ENCODE data around the gene SPEF2.

The SPEF2 gene

DNA sequence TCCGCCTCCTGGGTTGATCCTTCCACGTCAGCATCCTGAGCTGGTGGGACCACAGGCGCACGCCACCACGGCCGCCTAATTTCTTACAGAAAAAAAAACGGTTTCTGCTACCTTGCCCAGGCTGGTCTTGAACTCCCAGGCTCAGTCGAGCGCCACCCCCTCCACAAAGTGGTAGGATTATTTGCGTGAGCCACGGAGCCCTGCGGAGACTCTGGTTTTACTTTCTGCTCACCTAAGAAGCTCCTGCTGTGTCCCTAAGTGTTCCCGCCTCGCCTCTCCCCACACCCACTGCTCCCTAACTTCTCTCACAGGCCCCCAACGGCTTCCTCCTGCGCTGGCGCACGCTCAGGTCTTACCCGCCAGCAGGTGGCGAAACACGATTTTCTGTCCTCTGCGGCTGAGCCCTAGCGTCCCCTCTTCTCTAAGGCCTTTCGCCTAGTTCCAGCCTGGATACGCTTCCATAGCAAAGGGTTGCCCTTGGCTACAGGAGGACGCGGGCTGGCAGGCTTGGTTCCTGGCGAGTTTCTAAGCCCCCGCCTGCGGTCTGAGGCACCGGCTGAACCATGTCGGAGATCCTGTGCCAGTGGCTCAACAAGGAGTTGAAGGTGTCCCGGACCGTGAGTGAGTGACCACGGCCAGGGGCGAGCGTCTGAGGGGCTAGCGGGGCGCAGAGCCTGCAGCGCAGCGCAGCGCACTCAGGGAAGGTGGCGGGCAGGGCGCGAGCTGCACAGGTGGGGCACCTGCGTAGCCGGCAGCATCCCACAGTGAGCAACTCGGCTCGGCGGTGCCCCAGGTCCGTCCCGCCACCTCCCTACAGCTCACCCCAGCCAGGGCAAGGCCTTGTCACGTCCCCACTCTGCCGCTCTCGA is at the start of gene SPEF2:
Gene SPEF2, plus strand, starts transcription at position 429 of the 869 bp plus-strand sequence. Its CDS starts 135 bp downstream, at position 564.
- peak; percentile 63 to 73 for DNase-seq (ENCODE audit: low read depth in 1 of 2, low spot score in 1 of 2)

DNA sequence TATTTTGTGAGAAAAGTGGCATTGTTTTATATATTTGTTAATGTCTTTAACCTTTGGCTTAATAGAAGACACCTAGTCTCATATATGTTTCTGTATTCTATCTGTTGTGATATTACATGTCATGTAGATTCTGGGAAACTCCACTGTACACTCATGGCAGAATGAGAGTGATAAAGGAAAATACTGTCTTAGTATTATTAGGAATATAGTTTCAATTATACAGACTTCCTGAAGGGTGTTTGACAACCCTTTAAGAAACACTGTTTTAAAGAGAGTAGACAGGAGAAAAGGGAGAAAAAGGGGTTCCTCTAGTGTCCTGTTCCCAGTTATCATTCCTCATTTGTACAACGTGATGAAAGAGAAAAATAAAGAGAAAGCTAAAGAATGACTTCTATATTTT is 42.1 kb upstream of the SPEF2 start:
- DNase-seq (ENCODE audit: low read depth in 1 of 2, low spot score in 1 of 2) = no peak

DNA sequence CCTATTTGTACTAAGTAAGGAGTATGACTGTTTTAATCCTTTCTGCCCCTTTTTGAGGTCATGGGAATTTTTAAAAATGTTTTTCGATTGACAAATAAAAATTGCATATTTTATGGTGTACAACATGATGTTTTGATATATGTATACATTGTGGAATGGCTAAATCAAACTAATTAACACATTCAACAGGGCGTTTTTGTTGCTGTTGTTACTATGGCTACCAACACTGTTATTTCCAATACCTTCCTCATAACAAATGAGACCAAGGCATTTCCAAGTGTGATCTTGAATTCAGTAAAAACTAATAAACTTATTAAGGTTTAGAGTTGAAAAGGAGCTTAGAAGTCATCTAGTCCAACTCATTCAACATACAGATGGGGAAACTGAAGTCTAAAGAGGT is 30.2 kb upstream of the SPEF2 start:
- DNase-seq (ENCODE audit: low read depth in 1 of 2, low spot score in 1 of 2) = no peak

DNA sequence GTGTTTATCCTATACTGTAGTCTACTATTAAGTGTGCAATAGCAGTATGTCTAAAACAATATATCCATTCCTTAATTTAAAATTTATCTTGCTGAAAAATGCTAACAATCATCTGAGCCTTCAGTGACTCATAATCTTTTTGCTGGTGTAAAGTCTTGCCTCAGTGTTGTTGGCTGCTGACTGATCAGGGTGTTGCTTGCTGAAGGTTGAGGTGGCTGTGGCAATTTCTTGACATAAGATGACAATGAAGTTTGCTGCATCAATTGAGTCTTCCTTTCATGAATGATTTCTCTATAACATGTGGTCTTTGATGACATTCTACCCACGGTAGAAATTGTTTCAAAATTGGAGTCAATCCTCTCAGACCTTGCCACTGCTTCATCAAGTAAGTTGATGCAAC is 24.3 kb upstream of the SPEF2 start:
- DNase-seq (ENCODE audit: low read depth in 1 of 2, low spot score in 1 of 2) = no peak

- DNase-seq (ENCODE audit: low read depth in 1 of 2, low spot score in 1 of 2) = no peak
Measured at GRCh38 chr5:35598707-35599370, 18.8 kb upstream of the SPEF2 start.

DNA sequence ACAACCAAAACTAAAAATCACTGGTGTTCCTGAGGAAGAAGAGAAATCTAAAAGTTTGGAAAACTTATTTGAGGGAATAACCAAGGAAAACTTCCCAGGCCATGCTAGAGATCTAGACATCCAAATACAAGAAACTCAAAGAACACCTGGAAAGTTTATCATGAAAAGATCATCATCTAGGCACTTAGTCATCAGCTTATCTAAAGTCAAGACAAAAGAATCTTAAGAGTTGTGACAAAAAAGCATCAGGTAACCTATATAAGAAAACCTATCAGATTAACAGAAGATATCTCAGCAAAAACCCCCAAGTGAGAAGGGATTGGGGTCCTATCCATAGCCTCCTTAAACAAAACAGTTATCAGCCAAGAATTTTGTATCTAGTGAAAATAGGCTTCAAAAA is 17.1 kb upstream of the SPEF2 start:
- no peak for DNase-seq (ENCODE audit: low read depth in 1 of 2, low spot score in 1 of 2)

DNA sequence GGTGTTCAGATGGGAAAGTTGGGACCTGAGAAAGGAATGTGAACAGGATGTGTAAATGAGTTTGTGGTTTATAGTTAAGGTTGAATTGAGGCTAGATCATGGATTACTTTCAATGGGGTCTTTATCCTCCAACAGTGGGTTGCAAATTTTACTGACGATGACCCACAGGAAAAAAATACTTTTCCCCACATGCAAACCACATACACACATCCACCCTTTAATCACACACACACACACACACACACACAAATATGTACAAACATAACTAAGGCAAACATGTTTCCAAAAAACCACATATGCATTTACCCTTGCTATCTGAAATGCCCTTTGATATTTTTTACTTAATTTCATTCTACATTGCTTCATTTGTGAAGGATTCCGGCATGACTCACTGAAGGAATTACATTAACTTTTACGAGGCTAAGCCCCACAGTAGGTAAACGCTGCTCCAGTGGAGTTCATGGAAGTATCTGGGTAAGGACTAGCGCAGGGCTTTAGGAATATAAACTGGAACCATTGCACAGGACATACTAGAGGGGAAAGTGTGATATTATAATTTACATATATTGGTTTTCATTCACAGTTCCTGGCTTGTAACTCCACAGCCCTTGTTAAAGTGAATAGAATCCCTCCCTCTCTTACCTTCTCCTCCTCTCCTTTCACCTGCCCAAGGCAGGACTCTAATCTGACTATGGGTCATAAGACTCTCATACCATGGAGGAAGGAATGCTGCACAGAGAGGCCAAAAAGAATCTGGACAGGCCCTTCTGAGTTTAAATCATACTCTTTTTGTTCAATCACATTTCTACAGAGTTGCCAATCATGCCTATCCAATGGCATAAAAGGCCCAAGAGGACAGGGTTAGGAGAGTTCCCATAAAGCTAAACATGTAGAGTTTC is 8.5 kb upstream of the SPEF2 start:
- no peak for DNase-seq (ENCODE audit: low read depth in 1 of 2, low spot score in 1 of 2)

- DNase-seq (ENCODE audit: low read depth in 1 of 2, low spot score in 1 of 2) = no peak
Measured at GRCh38 chr5:35617060-35617434, 616 bp upstream of the SPEF2 start.

- DNase-seq (ENCODE audit: low read depth in 1 of 2, low spot score in 1 of 2) = no peak
Measured at GRCh38 chr5:35618304-35618636, 607 bp downstream of the SPEF2 start.

- DNase-seq (ENCODE audit: low read depth in 1 of 2, low spot score in 1 of 2) = no peak
Measured at GRCh38 chr5:35618781-35619180, 1.1 kb downstream of the SPEF2 start.

DNA sequence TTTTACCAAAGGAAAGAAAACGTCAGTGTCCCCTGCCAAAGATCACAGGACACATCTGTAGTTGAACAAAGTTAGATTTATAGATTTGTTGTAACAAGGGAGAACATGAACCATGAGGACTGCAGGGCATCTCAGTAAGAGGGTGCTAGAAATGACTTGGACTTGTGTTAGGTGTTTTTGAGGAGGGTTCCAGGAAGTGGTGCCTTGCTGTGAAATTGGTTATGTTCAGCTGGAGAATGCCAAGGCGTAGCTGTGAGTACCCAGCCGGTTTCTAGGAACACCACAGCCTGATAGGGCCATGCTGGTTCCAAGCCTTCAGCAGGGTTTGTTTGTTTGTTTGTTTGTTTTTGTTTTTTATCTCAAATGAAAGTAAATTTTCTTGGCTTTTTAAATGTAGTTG is 5.3 kb downstream of the SPEF2 start:
- DNase-seq (ENCODE audit: low read depth in 1 of 2, low spot score in 1 of 2) = no peak

- DNase-seq (ENCODE audit: low read depth in 1 of 2, low spot score in 1 of 2) = no peak
Measured at GRCh38 chr5:35623991-35624390, 6.3 kb downstream of the SPEF2 start.

DNA sequence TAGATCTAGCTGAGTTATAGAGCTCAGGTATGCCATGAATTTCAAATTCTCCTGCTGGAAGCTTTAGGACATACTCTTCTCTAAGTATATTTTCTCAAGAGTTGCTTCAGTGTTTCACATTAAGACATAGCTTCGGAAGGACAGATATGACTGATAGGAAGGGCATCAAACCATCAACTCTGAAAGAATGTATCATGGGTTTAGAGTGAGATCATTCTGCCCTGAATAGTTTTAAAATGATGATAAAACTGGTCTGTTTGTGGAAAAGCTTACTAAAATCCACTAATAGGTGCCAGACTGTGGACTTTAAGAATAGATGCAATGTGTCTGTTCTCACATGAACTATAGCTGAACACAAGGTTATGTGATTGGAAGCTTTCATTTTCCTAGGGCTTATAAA is 8.4 kb downstream of the SPEF2 start:
- no peak for DNase-seq (ENCODE audit: low read depth in 1 of 2, low spot score in 1 of 2)

DNA sequence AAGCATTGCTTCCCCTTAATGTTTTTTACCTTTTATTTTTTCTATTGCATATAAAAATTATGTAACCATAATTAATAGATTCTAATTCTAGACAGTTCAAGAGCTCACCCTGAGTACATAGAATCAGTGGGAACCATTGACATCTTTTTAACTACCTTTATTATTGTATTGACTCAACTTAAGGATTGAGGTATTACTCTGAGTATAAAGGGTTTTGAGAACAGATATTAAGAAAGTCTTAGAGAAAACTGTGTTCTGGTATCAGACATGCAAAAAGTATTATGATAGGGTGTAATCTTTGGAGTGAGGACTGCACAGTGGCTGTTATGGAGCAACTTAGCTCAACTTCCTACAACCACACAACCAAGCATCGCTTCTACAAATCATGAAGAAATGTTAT is 8.9 kb downstream of the SPEF2 start:
- DNase-seq (ENCODE audit: low read depth in 1 of 2, low spot score in 1 of 2) = no peak

GRCh38 chr5:35634326-35634725 is 16.7 kb downstream of the SPEF2 start:
- no peak for DNase-seq (ENCODE audit: low read depth in 1 of 2, low spot score in 1 of 2)

DNA sequence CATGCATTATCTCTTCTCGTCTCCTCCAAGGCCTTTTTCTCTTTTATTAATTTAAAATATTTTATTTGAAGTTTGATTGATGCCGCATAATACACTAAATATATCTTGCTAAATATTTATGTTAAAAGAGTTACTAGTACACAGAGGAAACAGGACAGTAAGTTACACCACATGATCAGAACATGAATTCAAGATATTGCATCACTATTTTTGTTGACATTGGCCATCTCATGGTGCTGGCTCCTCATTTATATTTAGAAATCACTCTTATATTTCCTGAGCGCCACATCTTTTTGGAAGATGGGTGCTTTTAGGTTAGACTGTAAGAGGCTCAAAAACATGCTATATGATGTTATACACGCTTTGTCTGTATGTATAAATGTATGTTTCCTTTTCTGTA is 23.0 kb downstream of the SPEF2 start:
- DNase-seq (ENCODE audit: low read depth in 1 of 2, low spot score in 1 of 2) = no peak

- DNase-seq (ENCODE audit: low read depth in 1 of 2, low spot score in 1 of 2) = no peak
Measured at GRCh38 chr5:35644543-35644942, 26.9 kb downstream of the SPEF2 start.

DNA sequence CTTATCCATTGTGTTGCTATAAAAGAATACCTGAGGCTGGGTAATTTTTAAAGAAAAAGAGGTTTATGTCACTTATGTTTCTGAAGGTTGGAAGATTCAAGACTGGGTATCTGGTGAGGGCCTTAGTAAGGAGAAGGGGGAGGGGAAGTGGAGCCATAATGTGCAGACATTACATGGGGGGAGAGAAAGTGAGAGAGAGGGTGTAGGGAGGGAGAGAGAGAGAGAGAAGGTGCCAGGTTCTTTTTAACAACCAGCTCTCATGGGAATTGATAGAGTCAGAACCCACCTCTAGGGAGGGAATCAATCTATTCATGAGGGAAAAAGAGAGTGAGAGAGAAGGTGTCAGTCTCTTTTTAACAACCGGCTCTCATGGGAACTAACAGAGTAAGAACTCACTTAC is 29.5 kb downstream of the SPEF2 start:
- DNase-seq (ENCODE audit: low read depth in 1 of 2, low spot score in 1 of 2) = no peak

GRCh38 chr5:35647712-35648111 is 30.0 kb downstream of the SPEF2 start:
- no peak for DNase-seq (ENCODE audit: low read depth in 1 of 2, low spot score in 1 of 2)

DNA sequence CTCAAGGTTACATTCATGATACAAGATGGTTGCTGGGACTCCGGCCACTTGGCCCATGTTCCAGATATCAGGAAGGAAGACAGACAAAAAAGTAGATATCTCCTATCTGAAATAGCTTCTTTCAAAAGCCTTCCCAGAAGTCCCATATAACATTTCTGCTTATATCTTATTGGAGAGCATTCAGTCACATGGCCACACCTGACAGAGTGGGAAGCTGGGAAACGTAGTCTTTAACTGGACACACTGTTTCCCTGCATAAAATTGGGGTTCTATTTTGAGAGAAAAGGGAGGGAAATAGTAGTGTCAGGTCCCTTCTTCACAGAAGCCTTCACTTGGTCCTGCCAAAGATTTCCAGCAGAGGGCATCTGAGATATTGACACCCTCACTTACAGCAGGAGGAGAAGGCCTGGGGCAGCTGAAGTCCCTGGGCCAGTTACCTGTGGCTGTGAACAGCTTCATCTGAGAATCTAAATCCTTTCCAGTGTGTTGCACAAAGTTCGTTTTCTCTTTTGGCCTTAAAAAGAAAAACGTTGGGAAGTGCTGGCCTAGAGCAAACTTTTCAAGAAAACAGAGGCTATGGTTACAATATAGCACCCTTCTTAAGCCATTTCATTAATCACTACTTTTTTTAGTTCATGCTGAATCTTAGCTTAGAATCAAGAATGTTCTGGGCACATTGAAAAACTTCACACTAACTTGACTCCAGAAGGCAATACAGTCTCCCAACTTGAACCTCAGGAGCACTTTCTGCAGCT is 33.5 kb downstream of the SPEF2 start:
- DNase-seq (ENCODE audit: low read depth in 1 of 2, low spot score in 1 of 2) = peak in 1 of 2 donors; percentile 48

GRCh38 chr5:35656721-35657120 is 39.1 kb downstream of the SPEF2 start:
- DNase-seq (ENCODE audit: low read depth in 1 of 2, low spot score in 1 of 2) = no peak
